ENCODE results near the gene TAPBP.
"Not testable (repeated sequence)": the region's sequence is repeated elsewhere in the genome, so short reads cannot be mapped to it uniquely, and the experiment has no call there.

TAPBP gene

DNA sequence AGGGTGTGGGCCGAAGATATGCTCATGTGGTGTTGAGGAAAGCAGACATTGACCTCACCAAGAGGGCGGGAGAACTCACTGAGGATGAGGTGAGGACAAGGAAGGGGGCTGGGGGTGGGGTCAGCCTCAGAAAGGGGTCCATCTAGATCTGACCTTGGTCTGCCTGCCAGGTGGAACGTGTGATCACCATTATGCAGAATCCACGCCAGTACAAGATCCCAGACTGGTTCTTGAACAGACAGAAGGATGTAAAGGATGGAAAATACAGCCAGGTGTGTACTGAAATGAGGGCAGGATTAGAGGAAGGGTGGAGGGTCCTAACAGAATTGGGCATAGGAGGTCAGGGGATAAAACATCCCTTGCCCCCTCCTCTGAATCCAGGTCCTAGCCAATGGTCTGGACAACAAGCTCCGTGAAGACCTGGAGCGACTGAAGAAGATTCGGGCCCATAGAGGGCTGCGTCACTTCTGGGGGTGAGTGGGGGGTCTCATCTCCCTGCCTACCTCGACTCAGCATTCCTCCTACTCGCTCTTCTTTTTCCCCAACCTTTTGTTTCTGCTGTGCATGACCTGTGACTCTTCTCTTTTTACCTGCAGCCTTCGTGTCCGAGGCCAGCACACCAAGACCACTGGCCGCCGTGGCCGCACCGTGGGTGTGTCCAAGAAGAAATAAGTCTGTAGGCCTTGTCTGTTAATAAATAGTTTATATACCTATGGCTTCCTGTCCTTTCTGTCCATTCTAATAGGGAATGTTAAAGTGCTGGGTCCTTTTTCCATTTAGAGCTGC, 37.9 kb downstream of the TAPBP start:
- DNase-seq = not testable (repeated sequence)

DNA sequence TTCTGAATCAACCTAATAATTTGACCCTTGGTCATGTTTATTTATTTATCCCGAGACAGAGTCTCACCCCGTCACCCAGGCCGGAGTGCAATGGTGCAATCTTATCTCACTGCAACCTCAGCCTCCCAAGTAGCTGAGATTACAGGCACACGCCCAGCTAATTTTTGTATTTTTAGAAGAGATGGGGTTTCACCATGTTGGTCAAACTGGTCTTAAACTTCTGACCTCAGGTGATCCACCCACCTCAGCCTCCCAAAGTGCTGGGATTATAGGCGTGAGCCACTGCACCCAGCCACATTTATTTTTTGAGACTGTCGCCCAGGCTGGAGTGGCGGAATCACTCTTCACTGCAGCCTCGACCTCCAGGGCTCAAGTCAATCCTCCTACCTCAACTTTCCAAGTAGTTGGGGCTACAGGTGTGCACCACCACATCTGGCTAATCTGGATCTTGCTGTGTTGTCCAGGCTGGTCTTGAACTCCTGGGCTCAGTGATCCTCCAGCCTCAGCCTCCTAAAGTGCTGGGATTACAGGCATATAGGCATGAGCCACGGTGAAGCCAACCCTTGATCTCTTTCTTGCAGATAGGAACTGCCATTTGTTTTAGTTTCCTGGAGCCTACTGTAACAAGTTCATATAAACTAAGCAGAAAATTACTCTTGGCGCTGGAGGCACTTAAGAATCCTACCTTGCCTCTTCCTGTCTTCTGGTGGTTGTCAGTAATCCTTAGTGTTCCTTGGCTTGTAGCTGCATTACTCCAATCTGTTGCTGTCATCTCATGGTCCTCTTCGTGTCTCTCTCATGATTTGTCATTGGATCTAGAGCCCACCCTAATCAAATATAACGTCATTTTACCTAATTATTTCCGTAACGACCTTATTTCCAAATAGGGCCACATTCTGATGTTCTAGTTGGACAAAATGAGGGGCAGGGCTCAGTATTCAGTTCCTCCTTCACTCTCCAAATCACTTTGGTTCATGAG, 39.7 kb downstream of the TAPBP start:
- DNase-seq = no peak

DNA sequence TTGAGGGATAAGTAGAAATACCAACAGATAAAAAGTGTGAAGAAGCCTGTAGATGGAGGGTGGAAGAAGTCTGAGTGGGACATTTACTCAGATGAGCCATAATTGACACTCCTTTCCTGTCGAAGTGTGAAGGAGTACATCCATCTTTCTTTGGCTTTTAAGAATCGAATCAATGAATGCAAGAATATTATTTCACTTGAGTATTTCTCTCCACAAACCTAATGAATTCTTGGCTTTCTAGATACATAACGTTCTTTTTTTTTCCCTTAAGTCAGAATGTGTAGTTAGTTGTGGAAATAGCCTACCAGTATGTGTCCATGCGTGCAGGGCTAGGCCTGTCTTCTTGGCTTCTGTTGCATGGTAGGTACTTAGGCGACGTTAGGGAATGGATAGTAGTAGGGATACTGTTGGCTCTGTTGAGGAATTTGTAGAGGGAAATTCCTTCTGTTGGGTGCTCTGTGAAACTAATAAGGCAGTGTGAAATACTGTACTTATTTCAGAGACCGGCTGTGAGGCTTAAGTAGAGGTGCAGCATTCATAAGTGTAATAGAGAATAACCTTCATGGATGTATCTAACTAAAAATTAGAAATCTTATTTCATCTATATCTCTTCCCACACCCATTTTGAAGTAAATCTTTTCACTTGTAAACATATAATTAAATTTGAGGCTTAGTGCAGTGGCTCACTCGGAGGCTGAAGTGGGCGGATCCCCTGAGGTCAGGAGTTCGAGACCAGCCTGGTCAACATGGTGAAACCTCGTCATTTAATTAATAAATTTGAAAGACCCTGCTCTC, 40.6 kb downstream of the TAPBP start:
- DNase-seq = no peak

DNA sequence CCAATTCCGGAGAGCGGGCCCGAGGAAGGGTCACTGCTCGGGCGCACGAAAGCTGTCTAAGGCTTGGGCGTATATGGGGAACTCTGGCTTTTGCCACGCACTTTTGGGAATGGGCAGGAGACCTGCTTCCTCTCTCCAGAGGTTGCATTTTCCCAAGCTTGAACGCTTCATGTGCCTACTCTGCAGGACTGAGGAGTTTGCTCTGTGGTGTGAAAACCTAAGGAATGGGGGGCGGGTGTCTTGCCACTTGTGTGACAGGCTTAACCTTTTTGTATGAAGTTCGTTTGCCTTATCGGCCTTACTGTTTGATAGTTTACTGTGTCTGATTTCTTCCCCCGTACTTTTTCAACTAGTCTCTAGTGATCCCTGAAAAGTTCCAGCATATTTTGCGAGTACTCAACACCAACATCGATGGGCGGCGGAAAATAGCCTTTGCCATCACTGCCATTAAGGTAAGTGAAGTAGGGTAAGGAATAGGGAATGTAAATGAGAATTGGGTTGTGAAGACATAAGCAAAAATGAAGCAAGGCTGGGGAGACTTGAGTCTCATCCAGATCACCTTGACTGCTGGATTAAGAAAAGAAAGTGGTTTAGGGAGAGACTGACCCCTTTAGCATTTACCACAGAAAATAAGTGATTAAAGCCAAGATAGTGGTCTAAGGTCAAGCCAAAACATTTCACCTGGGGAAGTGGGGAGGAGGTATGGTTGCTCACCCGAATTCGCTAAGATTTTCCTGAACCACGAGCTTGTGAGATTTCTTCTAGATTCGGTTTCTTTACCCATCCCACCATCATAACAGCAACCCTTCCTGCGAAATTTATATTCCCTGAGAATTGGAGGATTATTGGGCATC, 41.4 kb downstream of the TAPBP start:
- no peak for DNase-seq

DNA sequence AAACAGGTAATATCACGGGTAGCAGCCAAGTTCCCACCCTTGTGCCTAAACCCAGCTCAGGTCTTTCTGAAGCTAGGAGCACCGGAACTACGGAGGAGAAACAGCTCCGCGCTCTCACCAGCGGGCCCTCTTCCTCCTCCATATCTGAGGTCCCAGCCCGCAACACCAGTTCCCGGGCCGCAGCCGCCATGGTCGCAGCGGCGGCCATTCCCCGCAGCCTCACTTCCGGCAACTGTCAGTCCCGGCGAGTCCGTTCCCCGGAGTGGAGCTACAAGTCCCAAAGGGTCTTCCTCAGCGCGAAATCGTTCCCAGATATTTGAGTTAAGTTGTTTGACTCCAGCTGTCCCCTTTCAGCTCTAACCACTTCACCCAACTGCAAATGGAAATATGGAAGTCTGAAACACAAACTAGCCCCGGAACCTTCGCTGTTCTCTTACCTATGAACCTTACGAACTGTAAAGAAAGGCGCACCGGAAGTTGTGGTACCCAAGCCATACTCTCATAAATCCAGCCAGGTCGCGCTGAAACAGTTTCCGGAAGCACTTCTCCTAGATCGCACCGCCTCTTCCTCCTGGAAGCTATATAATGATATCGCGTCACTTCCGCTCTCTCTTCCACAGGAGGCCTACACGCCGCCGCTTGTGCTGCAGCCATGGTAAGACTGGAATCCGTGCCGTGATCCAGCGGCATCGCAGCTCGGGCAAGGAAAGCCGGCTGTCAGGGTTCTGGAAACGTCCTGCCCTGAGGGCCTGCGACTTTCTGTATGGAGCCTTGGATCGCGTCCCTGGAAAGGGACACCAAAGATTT, 42.2 kb downstream of the TAPBP start, which contains the start of the genes RPS18 and VPS52:
RPS18 (plus strand) TSS at position 608 of the 807 bp plus-strand sequence; CDS start at position 653, 45 bp downstream.
VPS52 (minus strand) TSS at position 409 of the 807 bp plus-strand sequence; CDS start at position 208, 201 bp downstream.
- peak; percentile 99 for DNase-seq

DNA sequence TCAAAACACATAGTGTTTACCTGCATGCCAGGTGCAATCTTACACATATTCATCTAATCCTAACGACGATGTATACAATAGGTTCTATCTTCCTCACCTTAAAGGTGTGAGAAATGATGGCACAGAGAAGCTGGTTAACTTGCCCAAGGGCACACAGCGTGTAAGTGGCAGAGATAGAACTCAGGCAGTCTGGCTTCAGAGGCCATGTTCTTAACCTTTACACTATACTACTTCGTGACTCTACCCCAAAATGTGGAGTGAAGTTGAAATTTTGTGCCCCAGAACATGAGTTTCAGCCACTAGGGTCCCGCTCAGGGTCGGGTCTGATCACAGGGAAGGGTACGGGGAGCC, 42.8 kb downstream of the TAPBP start:
- DNase-seq = peak; percentile 30

DNA sequence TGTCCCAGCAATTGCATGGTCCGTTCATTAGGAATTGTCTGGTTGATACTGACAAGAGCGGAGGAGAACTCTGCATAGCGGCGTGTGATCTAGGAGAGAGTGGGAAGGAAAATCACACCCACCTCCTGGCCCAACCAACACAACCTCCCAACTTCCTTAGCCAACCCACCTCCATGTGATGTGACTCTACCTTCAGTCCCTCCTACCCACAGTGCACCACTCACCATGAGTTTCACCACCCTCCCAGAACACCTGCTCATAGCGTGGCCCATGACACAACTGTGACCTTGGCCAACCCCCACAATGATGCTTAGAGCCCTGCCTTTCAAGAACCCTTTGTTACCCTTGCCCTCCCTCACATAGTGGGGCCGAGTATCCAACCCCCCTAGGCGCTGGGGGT, 49.9 kb downstream of the TAPBP start:
- no peak for DNase-seq

DNA sequence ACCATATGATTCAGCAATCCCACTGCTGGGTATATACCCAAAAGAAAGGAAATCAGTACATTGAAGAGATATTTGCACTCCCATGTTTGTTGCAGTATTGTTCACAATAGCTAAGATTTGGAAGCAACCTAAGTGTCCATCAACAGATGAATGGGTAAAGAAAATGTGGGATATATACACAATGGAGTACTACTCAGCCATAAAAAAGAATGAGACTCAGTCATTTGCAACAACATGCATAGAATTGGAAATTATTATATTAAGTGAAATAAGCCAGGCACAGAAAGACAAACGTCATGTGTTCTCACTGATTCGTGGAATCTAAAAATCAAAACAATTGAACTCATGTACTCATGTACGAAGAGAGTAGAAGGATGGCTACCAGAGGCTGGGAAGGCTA, 51.4 kb downstream of the TAPBP start:
- DNase-seq = not testable (repeated sequence)

DNA sequence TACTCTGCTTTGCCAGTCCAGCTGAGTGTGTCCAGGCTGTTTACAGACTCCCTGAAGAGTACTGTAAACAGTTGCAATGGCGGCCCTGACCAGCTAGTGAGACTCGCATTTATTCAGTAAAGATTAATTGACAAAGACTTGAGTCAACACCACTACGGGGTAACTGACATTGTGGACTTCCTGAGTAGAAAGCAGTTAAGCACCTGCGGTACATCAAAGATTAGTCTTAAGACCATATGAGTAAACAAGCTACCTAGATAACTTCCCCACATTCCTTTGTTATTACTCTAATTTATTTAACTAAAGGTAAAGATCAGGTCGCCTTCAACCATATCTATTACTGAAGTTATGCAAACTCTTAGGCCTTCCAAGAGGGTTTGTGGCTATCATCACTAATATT, 54.8 kb downstream of the TAPBP start:
- no peak for DNase-seq

DNA sequence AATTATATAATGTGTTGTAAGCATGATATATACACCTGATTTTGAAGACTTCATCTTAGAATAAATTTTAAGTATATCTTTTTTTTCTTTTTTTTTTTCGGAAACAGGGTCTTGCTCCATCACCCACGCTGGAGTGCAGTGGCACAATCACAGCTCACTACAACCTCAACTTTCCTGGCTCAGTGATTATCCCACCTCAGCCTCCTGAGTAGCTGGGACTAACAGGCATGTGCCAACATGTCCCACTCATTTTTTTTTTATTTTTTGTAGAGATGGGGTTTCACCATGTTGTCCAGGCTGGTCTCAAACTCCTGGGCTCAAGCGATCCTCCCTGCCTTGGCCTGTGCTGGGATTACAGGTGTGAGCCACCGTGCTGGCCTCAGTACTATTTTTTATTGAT, 59.3 kb downstream of the TAPBP start:
- no peak for DNase-seq

DNA sequence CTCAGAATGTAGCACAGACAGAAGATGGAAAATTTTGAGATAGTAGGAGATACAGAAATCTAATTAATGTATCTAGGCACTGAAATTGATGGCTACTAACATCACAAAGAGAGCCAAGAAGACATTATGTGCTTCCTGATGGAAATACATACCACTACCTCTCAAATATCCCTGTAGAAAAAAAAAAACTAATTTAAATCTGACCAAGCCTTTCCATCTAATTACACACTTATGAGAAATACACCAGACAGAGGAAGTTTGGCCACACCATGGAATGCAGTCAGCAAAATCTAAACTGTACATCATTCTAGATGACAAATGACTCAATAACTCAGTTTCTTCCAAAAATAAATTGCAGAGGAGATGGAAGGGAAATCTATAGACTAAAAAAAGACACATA, 61.1 kb downstream of the TAPBP start:
- no peak for DNase-seq

DNA sequence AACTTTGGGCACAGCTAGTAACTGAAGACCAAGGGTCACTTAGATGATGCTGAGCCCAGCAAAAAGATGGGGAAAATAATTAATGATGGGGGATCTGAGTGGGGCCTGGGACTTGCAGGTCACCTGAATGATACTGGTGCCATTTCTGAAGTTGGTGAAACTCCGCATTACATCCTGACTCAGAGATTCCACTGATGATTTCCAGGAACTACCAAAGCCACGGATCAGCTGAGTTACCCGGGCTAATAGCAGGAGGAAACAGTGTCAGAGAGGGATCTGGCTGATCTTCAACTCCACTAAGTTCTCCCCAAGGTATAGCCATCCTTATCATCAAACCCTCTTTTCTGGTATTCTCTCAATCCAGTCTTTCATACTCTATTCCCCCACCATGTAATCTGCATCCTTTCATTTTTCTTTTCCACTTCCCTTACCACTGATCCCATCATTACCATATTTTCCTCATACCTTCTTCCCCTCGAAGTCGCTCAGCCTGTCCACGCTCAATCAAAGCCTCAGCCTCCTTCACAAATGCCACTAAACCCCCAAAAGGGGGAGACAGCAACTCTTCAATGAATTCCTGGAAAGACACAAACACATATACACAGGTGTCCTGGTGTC, 62.4 kb downstream of the TAPBP start:
- no peak for DNase-seq

DNA sequence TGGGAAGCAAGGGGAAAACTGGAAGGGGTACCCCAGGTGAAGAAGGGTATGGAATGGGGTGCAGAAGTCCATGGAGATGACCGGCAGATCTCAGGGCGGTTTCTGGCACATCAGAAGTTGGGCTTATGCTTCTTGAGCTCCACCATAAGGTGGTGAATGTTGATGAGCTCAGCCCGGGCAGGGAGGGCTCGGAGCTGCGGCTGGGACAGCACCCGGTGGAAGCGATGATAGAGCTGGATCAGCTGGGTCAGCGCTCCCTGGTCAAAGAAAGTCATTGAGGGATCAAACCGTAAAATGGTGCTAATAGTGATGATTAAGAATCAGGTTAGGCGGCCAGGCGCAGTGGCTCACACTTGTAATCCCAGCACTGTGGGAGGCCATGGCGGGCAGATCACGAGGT, 63.1 kb downstream of the TAPBP start:
- DNase-seq = no peak

DNA sequence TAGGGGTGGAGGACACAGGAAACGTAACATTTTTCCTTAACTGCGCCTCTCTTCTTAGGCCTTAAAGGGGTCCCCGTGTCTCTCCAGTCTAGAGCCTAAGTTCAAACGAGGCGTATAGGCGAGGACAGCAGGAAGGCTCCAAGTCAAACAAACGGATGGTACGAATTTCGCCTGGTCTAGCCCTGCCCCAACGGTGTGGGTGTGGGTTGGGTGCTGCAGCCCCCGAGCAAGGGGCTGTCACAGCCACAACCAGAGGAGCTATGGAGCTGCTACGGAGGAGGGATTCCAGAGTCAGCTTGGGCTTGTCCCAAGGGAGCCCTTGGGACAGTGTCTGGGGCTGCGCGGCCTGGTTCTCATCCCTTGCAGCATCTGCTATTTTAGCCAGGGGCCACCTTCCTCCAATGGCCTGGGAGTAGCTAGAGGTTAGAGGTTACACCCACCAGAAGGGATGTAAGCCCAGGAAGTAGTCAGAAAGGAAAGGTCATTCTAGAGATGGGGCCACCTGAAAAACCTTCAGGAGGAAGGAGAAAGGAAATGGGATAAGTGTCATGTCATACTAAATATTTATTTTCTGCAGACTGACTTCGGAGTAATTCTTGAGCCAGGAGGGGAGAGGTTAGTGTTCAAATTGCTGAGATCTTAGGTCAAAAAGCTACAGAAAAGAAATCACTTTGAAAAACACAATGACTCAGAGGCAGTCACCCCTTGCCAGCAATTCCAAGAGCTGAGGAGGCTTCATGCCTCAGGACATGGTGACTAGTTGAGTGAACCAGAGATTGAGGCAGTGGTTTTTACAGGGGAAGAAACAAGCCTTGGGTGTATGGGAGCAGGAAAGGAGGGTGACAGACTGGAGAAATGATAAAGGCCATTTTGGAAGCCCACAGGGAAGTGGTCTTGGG, 63.9 kb downstream of the TAPBP start:
- no peak for DNase-seq

Measured in RPMI8226 (cell line).